Neural progenitor cell (in vitro differentiated cells): ENCODE data around the gene CYP2B6. TPM values are rescaled to one million over a fixed set of nuclear protein-coding genes. Genes with fewer than 3 reads are reported as not detected.
"Not testable (repeated sequence)": the region's sequence is repeated elsewhere in the genome, so short reads cannot be mapped to it uniquely, and the experiment has no call there.

Source experiments
- DNase-seq: peaks from one replicate; pipeline ENCODE4 v3.0.0-alpha.2; 2016; ENCODE audit warnings: low spot score
- H2AFZ ChIP-seq: fragments of 200-600 bp; sonication (generic); replicated peaks from 2 replicates; pipeline ENCODE4 v1.6.1; 2016; ENCODE audit warnings: antibody characterized with exemption
- H3F3A ChIP-seq: fragments of 200-600 bp; sonication (generic); 2 replicates; pipeline ENCODE4 v1.6.1; 2016; ENCODE audit warnings: antibody characterized with exemption, low read depth
- H3K27ac ChIP-seq: fragments of 200-600 bp; sonication (generic); 2 replicates; pipeline ENCODE4 v1.5.1; 2016; ENCODE audit warnings: mild to moderate bottlenecking
- H3K27me3 ChIP-seq: fragments of 200-600 bp; sonication (generic); 2 replicates; pipeline ENCODE4 v1.6.1; 2016; ENCODE audit warnings: mild to moderate bottlenecking, moderate library complexity
- H3K36me3 ChIP-seq: fragments of 200-600 bp; sonication (generic); 2 replicates; pipeline ENCODE4 v1.5.1; 2016
- H3K4me1 ChIP-seq: fragments of 200-600 bp; sonication (generic); 2 replicates; pipeline ENCODE4 v1.6.1; 2016; ENCODE audit warnings: mixed run types
- H3K4me2 ChIP-seq: fragments of 200-600 bp; sonication (generic); 2 replicates; pipeline ENCODE4 v1.6.1; 2016
- H3K4me3 ChIP-seq: fragments of 200-600 bp; sonication (generic); 2 replicates; pipeline ENCODE4 v1.5.1; 2016
- H3K79me2 ChIP-seq: fragments of 200-600 bp; sonication (generic); 2 replicates; pipeline ENCODE4 v1.6.1; 2016; ENCODE audit warnings: low read depth
- H3K9ac ChIP-seq: fragments of 200-600 bp; sonication (generic); 2 replicates; pipeline ENCODE4 v1.6.1; 2016
- H3K9me3 ChIP-seq: fragments of 200-600 bp; sonication (generic); 2 replicates; pipeline ENCODE4 v1.5.1; 2016; ENCODE audit warnings: low read depth
- H4K20me1 ChIP-seq: fragments of 200-600 bp; sonication (generic); 2 replicates; pipeline ENCODE4 v1.6.1; 2016; ENCODE audit warnings: low read depth
- H3K27ac Mint-ChIP-seq: 3 replicates; pipeline ENCODE4 v1.8.0; 2021; ENCODE audit warnings: mixed read lengths
- H3K27me3 Mint-ChIP-seq: 2 replicates; pipeline ENCODE4 v1.8.0; 2022; ENCODE audit warnings: low read depth, mild to moderate bottlenecking, inconsistent platforms, moderate library complexity, mixed read lengths; ENCODE audit not compliant: insufficient read depth
- H3K36me3 Mint-ChIP-seq: 3 replicates; pipeline ENCODE4 v1.8.0; 2021; ENCODE audit warnings: mixed read lengths
- H3K4me1 Mint-ChIP-seq: 3 replicates; pipeline ENCODE4 v1.8.0; 2021; ENCODE audit warnings: mixed read lengths
- H3K4me3 Mint-ChIP-seq: 3 replicates; pipeline ENCODE4 v1.8.0; 2021; ENCODE audit warnings: mild to moderate bottlenecking, moderate library complexity, mixed read lengths
- H3K9me3 Mint-ChIP-seq: 3 replicates; pipeline ENCODE4 v1.8.0; 2020; ENCODE audit warnings: mixed read lengths
- EZH2 ChIP-seq: fragments of 200-600 bp; sonication (generic); IDR thresholded peaks from 2 replicates; pipeline ENCODE4 v1.6.1; 2017; ENCODE audit warnings: antibody characterized with exemption, mild to moderate bottlenecking, moderate library complexity
- EZH2phosphoT487 ChIP-seq: fragments of 200-600 bp; sonication (generic); IDR thresholded peaks from 2 replicates; pipeline ENCODE4 v1.6.1; 2017; ENCODE audit warnings: antibody characterized with exemption
- total RNA-seq: library from RNA; depleted of rRNA; stranded (reverse); fragments of >200 nt; gene quantifications from 2 replicates; pipeline ENCODE4 v1.2.3, GENCODE V29; 2015; ENCODE audit warnings: low replicate concordance
- TF ChIP-seq, protein P1 (sequence below): fragments of 200-600 bp; sonication (generic); IDR thresholded peaks from 2 replicates; pipeline ENCODE4 v1.5.1; 2017; ENCODE audit warnings: antibody characterized with exemption, mild to moderate bottlenecking

Gene CYP2B6
- total RNA-seq, 1 donor from 2014 or later = not detected

DNA sequence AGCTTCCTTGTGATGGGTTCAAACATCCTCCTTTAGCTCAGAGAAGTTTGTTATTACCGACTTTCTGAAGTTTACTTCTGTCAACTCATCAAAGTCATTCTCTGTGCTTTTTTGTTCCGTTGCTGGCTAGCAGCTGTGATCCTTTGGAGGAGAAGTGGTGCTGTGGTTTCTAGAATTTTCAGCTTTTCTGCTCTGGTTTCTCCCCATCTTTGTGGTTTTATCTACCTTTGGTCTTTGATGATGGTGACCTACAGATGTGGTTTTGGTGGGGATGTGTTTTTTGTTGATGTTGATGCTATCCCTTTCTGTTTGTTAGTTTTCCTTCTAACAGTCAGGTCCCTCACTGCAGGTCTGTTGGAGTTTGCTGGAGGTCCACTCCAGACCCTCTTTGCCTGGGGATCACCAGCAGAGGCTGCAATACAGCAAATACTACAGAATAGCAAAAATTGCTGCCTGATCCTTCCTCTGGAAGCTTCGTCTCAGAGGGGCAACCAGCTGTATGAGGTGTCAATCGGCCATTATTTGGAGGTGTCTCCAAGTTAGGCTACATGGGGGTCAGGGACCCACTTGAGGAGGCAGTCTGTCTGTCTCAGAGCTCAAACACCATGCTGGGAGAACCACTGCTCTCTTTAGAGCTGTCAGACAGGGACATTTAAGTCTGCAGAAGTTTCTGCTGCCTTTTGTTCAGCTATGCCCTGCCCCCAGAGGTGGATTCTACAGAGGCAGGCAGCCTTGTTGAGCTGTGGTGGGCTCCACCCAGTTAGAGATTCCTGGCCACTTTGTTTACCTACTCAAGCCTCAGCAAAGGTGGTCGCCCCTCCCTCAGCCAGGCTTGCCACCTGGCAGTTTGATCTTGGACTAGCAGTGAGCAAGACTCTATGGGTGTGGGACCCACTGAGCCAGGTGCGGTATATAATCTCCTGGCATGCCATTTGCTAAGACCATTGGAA, 20.4 kb upstream of the CYP2B6 start:
- H3K4me1 Mint-ChIP-seq, H3K9me3 Mint-ChIP-seq, H3K9ac ChIP-seq, H3K4me3 Mint-ChIP-seq, H2AFZ ChIP-seq, H4K20me1 ChIP-seq, H3K27me3 ChIP-seq, DNase-seq, H3K4me3 ChIP-seq, H3K36me3 Mint-ChIP-seq, H3K27ac ChIP-seq, H3K4me1 ChIP-seq, H3K4me2 ChIP-seq, H3K27ac Mint-ChIP-seq, H3K79me2 ChIP-seq, H3K36me3 ChIP-seq, H3F3A ChIP-seq, H3K9me3 ChIP-seq: not testable (repeated sequence)
- H3K27me3 Mint-ChIP-seq = peaks cover 11% of the 10 kb centered on the region

DNA sequence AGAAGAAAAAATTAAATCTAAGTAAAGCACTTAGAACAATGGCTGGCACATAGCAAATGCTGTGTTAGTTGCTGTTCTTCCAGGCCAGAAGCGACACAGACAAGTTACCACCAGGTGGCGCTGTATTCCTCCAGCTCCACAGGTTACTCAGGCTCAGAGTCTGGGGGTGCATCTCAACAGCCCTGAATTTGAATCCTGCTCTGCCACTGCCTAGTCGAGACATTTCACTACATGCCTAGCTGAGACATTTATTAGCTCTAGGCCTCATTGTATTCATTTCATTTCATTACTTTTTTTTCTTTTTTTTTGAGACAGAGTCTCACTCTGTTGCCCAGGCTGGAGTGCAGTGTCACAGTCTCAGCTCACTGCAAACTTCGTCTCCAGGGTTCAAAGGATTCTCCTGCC, 16.4 kb upstream of the CYP2B6 start:
- no peak overlapping the region for H3K27ac Mint-ChIP-seq
- no peak overlapping the region for H3K27ac ChIP-seq
- no peaks in the 10 kb centered on the region for H3K4me1 ChIP-seq
- no peaks in the 10 kb centered on the region for H3F3A ChIP-seq
- H3K27me3 ChIP-seq = no peaks in the 10 kb centered on the region
- no peaks in the 10 kb centered on the region for H4K20me1 ChIP-seq
- peaks cover 19% of the 10 kb centered on the region for H3K27me3 Mint-ChIP-seq
- DNase-seq = peak; percentile 85
- H3K4me3 Mint-ChIP-seq = no peak overlapping the region
- H3K36me3 ChIP-seq = no peaks in the 10 kb centered on the region
- no peak overlapping the region for H3K4me3 ChIP-seq
- no peaks in the 10 kb centered on the region for H3K36me3 Mint-ChIP-seq
- no peak overlapping the region for H3K9ac ChIP-seq
- no peaks in the 10 kb centered on the region for H3K4me1 Mint-ChIP-seq
- H3K79me2 ChIP-seq = no peaks in the 10 kb centered on the region
- H3K9me3 ChIP-seq = no peaks in the 10 kb centered on the region
- H2AFZ ChIP-seq = no peak overlapping the region
- H3K4me2 ChIP-seq = no peak overlapping the region
- peaks cover 2% of the 10 kb centered on the region for H3K9me3 Mint-ChIP-seq
- TF ChIP-seq, protein P1, sequence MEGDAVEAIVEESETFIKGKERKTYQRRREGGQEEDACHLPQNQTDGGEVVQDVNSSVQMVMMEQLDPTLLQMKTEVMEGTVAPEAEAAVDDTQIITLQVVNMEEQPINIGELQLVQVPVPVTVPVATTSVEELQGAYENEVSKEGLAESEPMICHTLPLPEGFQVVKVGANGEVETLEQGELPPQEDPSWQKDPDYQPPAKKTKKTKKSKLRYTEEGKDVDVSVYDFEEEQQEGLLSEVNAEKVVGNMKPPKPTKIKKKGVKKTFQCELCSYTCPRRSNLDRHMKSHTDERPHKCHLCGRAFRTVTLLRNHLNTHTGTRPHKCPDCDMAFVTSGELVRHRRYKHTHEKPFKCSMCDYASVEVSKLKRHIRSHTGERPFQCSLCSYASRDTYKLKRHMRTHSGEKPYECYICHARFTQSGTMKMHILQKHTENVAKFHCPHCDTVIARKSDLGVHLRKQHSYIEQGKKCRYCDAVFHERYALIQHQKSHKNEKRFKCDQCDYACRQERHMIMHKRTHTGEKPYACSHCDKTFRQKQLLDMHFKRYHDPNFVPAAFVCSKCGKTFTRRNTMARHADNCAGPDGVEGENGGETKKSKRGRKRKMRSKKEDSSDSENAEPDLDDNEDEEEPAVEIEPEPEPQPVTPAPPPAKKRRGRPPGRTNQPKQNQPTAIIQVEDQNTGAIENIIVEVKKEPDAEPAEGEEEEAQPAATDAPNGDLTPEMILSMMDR = peak; percentile 88
- TF ChIP-seq EZH2phosphoT487 = no peak

DNA sequence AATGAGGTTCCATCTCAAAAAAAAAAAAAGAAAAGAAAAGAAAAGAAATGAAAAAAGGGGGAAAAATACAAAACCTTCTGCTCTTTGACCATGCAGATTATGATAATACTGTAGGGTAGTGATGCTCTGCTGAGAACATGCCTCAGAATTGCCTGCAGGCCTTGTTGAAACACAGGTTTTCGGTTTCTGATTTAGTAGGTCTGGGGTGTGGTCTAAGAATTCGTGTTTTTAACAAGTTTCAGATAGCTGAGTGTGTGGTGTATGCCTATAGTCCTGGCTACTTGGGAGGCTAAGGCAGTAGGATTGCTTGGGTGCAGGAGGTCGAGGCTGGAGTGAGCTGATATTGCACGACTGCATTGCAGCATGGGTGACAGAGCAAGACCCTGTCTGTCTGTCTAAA, 14.9 kb upstream of the CYP2B6 start:
- Mint-ChIP-seq H3K9me3 (peaks cover 2% of the 10 kb centered on the region), H3K4me3 (no peak overlapping the region), H3K36me3 (no peaks in the 10 kb centered on the region), H3K27me3 (peaks cover 19% of the 10 kb centered on the region), H3K4me1 (no peaks in the 10 kb centered on the region), H3K27ac (no peak overlapping the region)
- Histone ChIP-seq H3K4me1 (no peaks in the 10 kb centered on the region), H3K9me3 (no peaks in the 10 kb centered on the region), H3K4me3 (no peak overlapping the region), H3K27me3 (no peaks in the 10 kb centered on the region), H2AFZ (no peak overlapping the region), H3K36me3 (no peaks in the 10 kb centered on the region), H3K9ac (no peak overlapping the region), H3K79me2 (no peaks in the 10 kb centered on the region), H3K4me2 (no peak overlapping the region), H3K27ac (no peak overlapping the region), H3F3A (no peaks in the 10 kb centered on the region), H4K20me1 (no peaks in the 10 kb centered on the region)
- no peak for DNase-seq
- TF ChIP-seq EZH2phosphoT487 (no peak), EZH2 (no peak)
- TF ChIP-seq, protein P1 = no peak

DNA sequence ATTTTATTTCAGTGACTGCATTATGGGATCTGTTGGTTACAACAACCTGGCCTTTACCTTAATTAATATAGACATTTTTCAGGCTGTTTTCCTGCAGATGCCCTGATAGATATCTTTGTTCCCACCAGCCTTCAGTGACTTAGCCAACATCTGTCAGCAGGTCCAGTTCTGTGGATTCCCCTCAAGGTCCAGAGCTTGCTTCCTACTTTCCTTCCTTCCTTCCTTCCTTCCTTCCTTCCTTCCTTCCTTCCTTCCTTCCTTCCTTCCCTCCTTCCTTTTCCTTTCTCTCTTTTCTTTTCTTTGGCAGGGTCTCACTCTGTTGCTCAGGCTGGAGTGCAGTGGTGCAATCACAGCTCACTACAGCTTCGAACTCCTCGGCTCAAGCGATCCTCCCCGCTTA, 14.4 kb upstream of the CYP2B6 start:
- Mint-ChIP-seq H3K36me3 (no peaks in the 10 kb centered on the region), H3K27me3 (peaks cover 15% of the 10 kb centered on the region), H3K27ac (no peak overlapping the region), H3K9me3 (peaks cover 2% of the 10 kb centered on the region), H3K4me3 (no peak overlapping the region), H3K4me1 (no peaks in the 10 kb centered on the region)
- TF ChIP-seq, protein P1 = no peak
- TF ChIP-seq EZH2phosphoT487 (no peak), EZH2 (no peak)
- no peaks in the 10 kb centered on the region for H3K79me2 ChIP-seq
- no peak overlapping the region for H3K4me3 ChIP-seq
- no peak overlapping the region for H3K9ac ChIP-seq
- H4K20me1 ChIP-seq = no peaks in the 10 kb centered on the region
- H3K4me2 ChIP-seq = no peak overlapping the region
- H3K4me1 ChIP-seq = no peaks in the 10 kb centered on the region
- no peaks in the 10 kb centered on the region for H3F3A ChIP-seq
- no peaks in the 10 kb centered on the region for H3K27me3 ChIP-seq
- H3K36me3 ChIP-seq = no peaks in the 10 kb centered on the region
- no peak for DNase-seq
- H3K27ac ChIP-seq = no peak overlapping the region
- no peaks in the 10 kb centered on the region for H3K9me3 ChIP-seq
- H2AFZ ChIP-seq = no peak overlapping the region

DNA sequence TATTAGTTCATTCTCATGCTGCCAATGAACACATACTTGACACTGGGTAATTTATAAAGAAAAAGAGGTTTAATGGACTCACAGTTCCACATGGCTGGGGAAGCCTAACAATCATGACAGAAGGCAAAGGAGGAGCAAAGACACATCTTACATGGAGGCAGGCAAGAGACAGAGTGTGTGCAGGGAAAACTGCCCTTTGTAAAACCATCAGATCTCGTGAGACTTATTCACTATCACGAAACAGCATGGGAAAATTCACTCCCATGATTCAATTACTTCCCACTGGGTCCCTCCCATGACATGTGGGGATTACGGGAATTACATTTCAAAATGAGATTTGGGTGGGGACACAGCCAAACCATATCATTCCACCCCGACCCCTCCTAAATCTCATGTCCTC, 11.3 kb upstream of the CYP2B6 start:
- not testable (repeated sequence) for H3K27ac ChIP-seq, H2AFZ ChIP-seq, H4K20me1 ChIP-seq, H3K9ac ChIP-seq, H3K4me1 Mint-ChIP-seq, H3K9me3 ChIP-seq, H3K27me3 ChIP-seq, H3K4me3 ChIP-seq, DNase-seq, H3K79me2 ChIP-seq, H3K9me3 Mint-ChIP-seq, H3K36me3 Mint-ChIP-seq, H3K27ac Mint-ChIP-seq, H3F3A ChIP-seq, H3K4me3 Mint-ChIP-seq, H3K36me3 ChIP-seq, H3K4me1 ChIP-seq, H3K4me2 ChIP-seq
- peaks cover 11% of the 10 kb centered on the region for H3K27me3 Mint-ChIP-seq
